ENCODE results near the gene SP4. TPM values are rescaled to one million over a fixed set of nuclear protein-coding genes. Genes with fewer than 3 reads are reported as not detected.
"Not testable (repeated sequence)": the region's sequence is repeated elsewhere in the genome, so short reads cannot be mapped to it uniquely, and the experiment has no call there.

The SP4 gene
- total RNA-seq, 6 experiments from 2014 or later = 1.2 to 3.2 (median 2.3) TPM

- no peaks in the 10 kb centered on the region for H3K36me3 ChIP-seq
- no peaks in the 10 kb centered on the region for H3K9me3 ChIP-seq
- 26% methylated on average over 2 of the region's 3 CpGs for WGBS (ENCODE audit: insufficient coverage, low coverage, low lambda C conversion rate, missing lambda C conversion rate)
- intact Hi-C loops (cut with DNase I) = loop anchor here (5.0 to 10.0 kb wide), 2 partner anchors 244 to 256 kb away; no protein-coding TSS in a partner anchor
- no peak overlapping the region for H3K27ac ChIP-seq
- ATAC-seq = peak; percentile 95 to 96 (median 96)
- peak; percentile 47 to 84 (median 68) for DNase-seq
- no peak overlapping the region for H3K4me3 ChIP-seq
- peaks cover 0 to 12% (median 3%) of the 10 kb centered on the region in 4 donors for H3K4me1 ChIP-seq
- TF ChIP-seq, protein P1, sequence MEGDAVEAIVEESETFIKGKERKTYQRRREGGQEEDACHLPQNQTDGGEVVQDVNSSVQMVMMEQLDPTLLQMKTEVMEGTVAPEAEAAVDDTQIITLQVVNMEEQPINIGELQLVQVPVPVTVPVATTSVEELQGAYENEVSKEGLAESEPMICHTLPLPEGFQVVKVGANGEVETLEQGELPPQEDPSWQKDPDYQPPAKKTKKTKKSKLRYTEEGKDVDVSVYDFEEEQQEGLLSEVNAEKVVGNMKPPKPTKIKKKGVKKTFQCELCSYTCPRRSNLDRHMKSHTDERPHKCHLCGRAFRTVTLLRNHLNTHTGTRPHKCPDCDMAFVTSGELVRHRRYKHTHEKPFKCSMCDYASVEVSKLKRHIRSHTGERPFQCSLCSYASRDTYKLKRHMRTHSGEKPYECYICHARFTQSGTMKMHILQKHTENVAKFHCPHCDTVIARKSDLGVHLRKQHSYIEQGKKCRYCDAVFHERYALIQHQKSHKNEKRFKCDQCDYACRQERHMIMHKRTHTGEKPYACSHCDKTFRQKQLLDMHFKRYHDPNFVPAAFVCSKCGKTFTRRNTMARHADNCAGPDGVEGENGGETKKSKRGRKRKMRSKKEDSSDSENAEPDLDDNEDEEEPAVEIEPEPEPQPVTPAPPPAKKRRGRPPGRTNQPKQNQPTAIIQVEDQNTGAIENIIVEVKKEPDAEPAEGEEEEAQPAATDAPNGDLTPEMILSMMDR (IDR thresholded peaks at IDR 0.05) = no peak
- no peak for TF ChIP-seq POLR2A (IDR thresholded peaks at IDR 0.05)
- H3K27me3 ChIP-seq = no peaks in the 10 kb centered on the region
Observed at GRCh38 chr7:21508538-21508937, 80.7 kb downstream of the SP4 start.

GRCh38 chr7:21514062-21514461 is 86.2 kb downstream of the SP4 start:
- H3K4me1 ChIP-seq = peaks cover 0 to 6% (median 3%) of the 10 kb centered on the region in 4 donors
- H3K4me3 ChIP-seq = no peak overlapping the region
- intact Hi-C loops (cut with DNase I) = no loop called here
- TF ChIP-seq, protein P1 (IDR thresholded peaks at IDR 0.05) = no peak
- DNase-seq = no peak
- no peaks in the 10 kb centered on the region for H3K36me3 ChIP-seq
- ATAC-seq = no peak
- no peaks in the 10 kb centered on the region for H3K27me3 ChIP-seq
- no peak overlapping the region for H3K27ac ChIP-seq
- H3K9me3 ChIP-seq = no peaks in the 10 kb centered on the region

DNA sequence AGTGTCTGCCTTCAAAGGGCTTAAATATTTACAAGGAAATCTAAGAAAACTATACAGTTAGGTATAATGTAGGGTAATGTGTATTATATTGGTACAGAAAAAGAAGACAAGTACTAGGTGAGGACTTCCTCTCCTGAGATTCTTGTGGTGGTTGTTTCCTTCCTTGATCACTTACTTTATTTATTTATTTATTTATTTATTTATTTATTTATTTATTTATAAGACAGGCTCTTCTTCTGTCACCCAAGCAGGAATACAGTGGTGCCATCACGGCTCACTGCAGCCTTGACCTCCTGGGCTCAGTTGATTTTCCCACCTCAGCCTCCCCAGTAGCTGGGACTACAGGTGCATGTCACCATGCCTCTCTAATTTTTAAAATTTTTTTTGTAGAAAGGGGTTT is 96.8 kb downstream of the SP4 start:
- no peaks in the 10 kb centered on the region for H3K4me1 ChIP-seq
- no peak overlapping the region for H3K27ac ChIP-seq
- intact Hi-C loops (cut with DNase I) = no loop called here
- TF ChIP-seq, protein P1 (IDR thresholded peaks at IDR 0.05) = no peak
- TF ChIP-seq POLR2A (IDR thresholded peaks at IDR 0.05) = no peak
- DNase-seq (no peak), ATAC-seq (no peak)
- H3K36me3 ChIP-seq = no peaks in the 10 kb centered on the region
- no peaks in the 10 kb centered on the region for H3K9me3 ChIP-seq
- H3K27me3 ChIP-seq = no peaks in the 10 kb centered on the region
- whole genome bisulfite sequencing (ENCODE audit: insufficient coverage, low coverage, low lambda C conversion rate, missing lambda C conversion rate) = 100% methylated on average over 1 of the region's 1 CpG
- H3K4me3 ChIP-seq = no peak overlapping the region

DNA sequence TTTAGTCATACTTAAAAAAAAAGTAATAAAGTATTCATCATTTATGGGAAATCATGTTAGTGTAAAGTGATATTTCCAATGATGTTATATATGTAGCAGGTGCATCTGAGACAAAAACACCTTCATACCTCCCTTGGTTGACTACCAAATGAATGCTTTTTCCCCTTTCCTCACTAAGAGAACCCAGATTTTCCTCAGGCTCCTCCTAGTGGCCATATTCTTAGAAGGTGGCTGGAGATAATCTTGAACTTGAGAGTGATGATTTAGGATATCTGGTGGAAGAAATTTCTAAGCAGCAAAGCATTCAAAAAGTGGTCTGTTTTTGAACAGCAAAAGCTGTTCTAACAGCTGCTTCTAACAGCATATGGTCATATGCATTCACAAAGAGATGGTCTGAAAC is 98.1 kb downstream of the SP4 start:
- no peaks in the 10 kb centered on the region for H3K4me1 ChIP-seq
- no peak overlapping the region for H3K27ac ChIP-seq
- peak in 1 of 4 donors; percentile 50 for ATAC-seq
- TF ChIP-seq, protein P1 (IDR thresholded peaks at IDR 0.05) = peak; percentile 20 to 45 (median 32)
- TF ChIP-seq POLR2A (IDR thresholded peaks at IDR 0.05) = no peak
- intact Hi-C loops (cut with DNase I) = no loop called here
- no peaks in the 10 kb centered on the region for H3K27me3 ChIP-seq
- no peak for DNase-seq
- H3K4me3 ChIP-seq = no peak overlapping the region
- H3K9me3 ChIP-seq = no peaks in the 10 kb centered on the region
- no peaks in the 10 kb centered on the region for H3K36me3 ChIP-seq

- Histone ChIP-seq H3K4me1 (no peaks in the 10 kb centered on the region), H3K36me3 (no peaks in the 10 kb centered on the region), H3K9me3 (no peaks in the 10 kb centered on the region), H3K27ac (no peak overlapping the region), H3K4me3 (no peak overlapping the region), H3K27me3 (no peaks in the 10 kb centered on the region)
- ATAC-seq (no peak), DNase-seq (no peak)
- intact Hi-C loops (cut with DNase I) = no loop called here
- no CpG with 5 or more reads among the region's 3 CpGs for WGBS (ENCODE audit: insufficient coverage, low coverage, low lambda C conversion rate, missing lambda C conversion rate)
- TF ChIP-seq, protein P1 (IDR thresholded peaks at IDR 0.05) = no peak
- no peak for TF ChIP-seq POLR2A (IDR thresholded peaks at IDR 0.05)
Observed at GRCh38 chr7:21526448-21526847, 98.6 kb downstream of the SP4 start.

- H3K36me3 ChIP-seq; H3K27me3 ChIP-seq; ATAC-seq; H3K4me3 ChIP-seq; DNase-seq; intact Hi-C loops (cut with DNase I); H3K27ac ChIP-seq; H3K4me1 ChIP-seq; H3K9me3 ChIP-seq: not testable (repeated sequence)
- 50% methylated on average over 1 of the region's 1 CpG for WGBS (ENCODE audit: insufficient coverage, low coverage, low lambda C conversion rate, missing lambda C conversion rate)
Observed at GRCh38 chr7:21532485-21532884, 104.6 kb downstream of the SP4 start.

DNA sequence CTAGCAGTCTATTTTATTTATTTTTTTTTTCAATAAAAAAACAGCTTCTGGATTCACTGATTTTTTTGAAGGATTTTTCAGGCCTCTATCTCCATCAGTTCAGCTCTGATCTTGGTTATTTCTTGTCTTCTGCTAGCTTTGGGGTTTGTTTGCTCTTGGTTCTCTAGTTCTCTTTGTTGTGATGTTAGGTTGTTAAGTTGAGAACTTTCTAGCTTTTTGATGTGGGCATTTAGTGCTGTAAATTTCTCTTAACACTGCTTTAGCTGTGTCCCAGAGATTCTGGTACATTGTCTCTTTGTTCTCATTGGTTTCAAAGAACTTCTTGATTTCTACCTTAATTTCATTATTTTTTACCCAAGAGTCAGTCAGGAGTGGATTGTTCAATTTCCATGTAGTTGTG is 105.8 kb downstream of the SP4 start:
- H3K4me1 ChIP-seq; H3K27ac ChIP-seq; DNase-seq; H3K9me3 ChIP-seq; ATAC-seq; H3K27me3 ChIP-seq; H3K4me3 ChIP-seq; H3K36me3 ChIP-seq; intact Hi-C loops (cut with DNase I): not testable (repeated sequence)

All from right lobe of liver (tissue), 6 donors.